ENCODE measurements around the gene ESD. TPM values are rescaled to one million over a fixed set of nuclear protein-coding genes. Genes with fewer than 3 reads are reported as not detected.

The ESD gene
- total RNA-seq, 1 experiment from 2014 or later: 78.8 TPM

DNA sequence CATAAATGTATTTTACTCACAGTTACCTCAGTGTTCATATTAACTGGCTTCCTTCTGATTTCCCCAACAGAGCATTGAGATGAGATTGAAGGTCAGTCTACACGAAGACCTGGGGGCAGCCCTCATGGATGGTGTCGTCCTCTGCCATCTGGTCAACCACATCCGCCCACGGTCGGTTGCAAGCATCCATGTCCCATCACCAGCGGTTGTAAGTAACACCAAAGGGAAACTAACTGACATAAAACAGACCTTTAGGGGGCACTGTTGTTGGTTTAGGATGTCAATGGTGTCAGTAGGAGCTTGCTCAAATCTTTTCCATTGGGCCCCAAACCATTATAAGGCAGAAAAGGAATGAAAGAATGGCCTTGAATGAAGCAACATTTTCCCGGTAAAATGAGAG lies 68.2 kb downstream of the ESD start:
- Mint-ChIP-seq H3K36me3 (ENCODE audit: insufficient read depth in 1 of 3, low read depth in 3 of 3) (peaks cover 19 to 39% (median 35%) of the 10 kb centered on the region in 3 experiments), H3K27ac (peak overlapping the region in 1 of 3 experiments; percentile 33; a peak in 1 of 7 replicates), H3K27me3 (ENCODE audit: low read depth) (no peaks in the 10 kb centered on the region), H3K4me3 (no peak overlapping the region), H3K4me1 (no peaks in the 10 kb centered on the region), H3K9me3 (no peaks in the 10 kb centered on the region; a peak in 1 of 5 replicates)
- Histone ChIP-seq H3K9ac (ENCODE audit: extremely low read depth, insufficient read length, low read length) (no peak overlapping the region), H3K14ac (ENCODE audit: insufficient read depth, low read length) (no peak overlapping the region), H3K9me3 (ENCODE audit: control insufficient read depth, low read depth, low read length) (no peaks in the 10 kb centered on the region), H3K56ac (ENCODE audit: insufficient read length, low read depth, low read length) (no peak overlapping the region), H3K4me2 (ENCODE audit: insufficient read depth, insufficient read length, low read length) (no peak overlapping the region), H4K91ac (ENCODE audit: insufficient read length, low read depth, low read length) (no peak overlapping the region), H3K4ac (ENCODE audit: low read depth, low read length) (no peak overlapping the region), H2AK5ac (ENCODE audit: insufficient read length, low read length) (no peak overlapping the region), H3K27ac (ENCODE audit: insufficient read length, low read depth, low read length) (no peak overlapping the region), H2BK20ac (ENCODE audit: low read depth, low read length, poor library complexity, severe bottlenecking) (no peak overlapping the region), H4K5ac (ENCODE audit: insufficient read length, low read depth, low read length) (no peak overlapping the region), H3K18ac (ENCODE audit: insufficient read length, low read depth, low read length) (no peak overlapping the region), H2BK15ac (ENCODE audit: low read depth, low read length) (no peak overlapping the region), H3K27me3 (ENCODE audit: insufficient read depth, low read length) (no peaks in the 10 kb centered on the region; the same call in 1 of the 2 replicates), H2BK12ac (ENCODE audit: insufficient read length, low read depth, low read length) (no peak overlapping the region), H2BK5ac (ENCODE audit: insufficient read length, low read length) (no peak overlapping the region), H4K20me1 (ENCODE audit: control insufficient read depth, insufficient read depth, insufficient read length) (no peaks in the 10 kb centered on the region), H3K23ac (ENCODE audit: insufficient read length, low read depth, low read length) (no peak overlapping the region), H3K79me1 (ENCODE audit: insufficient read depth, low read depth, low read length, poor library complexity, severe bottlenecking) (no peaks in the 10 kb centered on the region), H2AFZ (ENCODE audit: low read length) (no peak overlapping the region), H4K8ac (replicated peaks; ENCODE audit: insufficient read length, low read depth, low read length) (no peak overlapping the region), H2BK120ac (ENCODE audit: low read depth, low read length, poor library complexity, severe bottlenecking) (no peak overlapping the region), H3K23me2 (ENCODE audit: insufficient read length, low read depth, low read length, poor library complexity, severe bottlenecking) (no peaks in the 10 kb centered on the region), H3K4me1 (ENCODE audit: insufficient read depth, low read length) (no peaks in the 10 kb centered on the region), H3T11ph (ENCODE audit: low read length) (no peak overlapping the region), H3K79me2 (ENCODE audit: insufficient read depth, low read length) (no peaks in the 10 kb centered on the region)
- TF ChIP-seq, protein P1, sequence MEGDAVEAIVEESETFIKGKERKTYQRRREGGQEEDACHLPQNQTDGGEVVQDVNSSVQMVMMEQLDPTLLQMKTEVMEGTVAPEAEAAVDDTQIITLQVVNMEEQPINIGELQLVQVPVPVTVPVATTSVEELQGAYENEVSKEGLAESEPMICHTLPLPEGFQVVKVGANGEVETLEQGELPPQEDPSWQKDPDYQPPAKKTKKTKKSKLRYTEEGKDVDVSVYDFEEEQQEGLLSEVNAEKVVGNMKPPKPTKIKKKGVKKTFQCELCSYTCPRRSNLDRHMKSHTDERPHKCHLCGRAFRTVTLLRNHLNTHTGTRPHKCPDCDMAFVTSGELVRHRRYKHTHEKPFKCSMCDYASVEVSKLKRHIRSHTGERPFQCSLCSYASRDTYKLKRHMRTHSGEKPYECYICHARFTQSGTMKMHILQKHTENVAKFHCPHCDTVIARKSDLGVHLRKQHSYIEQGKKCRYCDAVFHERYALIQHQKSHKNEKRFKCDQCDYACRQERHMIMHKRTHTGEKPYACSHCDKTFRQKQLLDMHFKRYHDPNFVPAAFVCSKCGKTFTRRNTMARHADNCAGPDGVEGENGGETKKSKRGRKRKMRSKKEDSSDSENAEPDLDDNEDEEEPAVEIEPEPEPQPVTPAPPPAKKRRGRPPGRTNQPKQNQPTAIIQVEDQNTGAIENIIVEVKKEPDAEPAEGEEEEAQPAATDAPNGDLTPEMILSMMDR (conservative IDR thresholded peaks at IDR 0.05): peak; percentile 63
- DNase-seq: no peak
- WGBS (ENCODE audit: extremely low coverage, insufficient read length, low lambda C conversion rate): no CpG with 5 or more reads among the region's 7 CpGs
